ENCODE measurements around the gene ABCA9.

The ABCA9 gene

GRCh38 chr17:68941761-68942160 is 119.0 kb downstream of the ABCA9 start:
- H3K4me3 ChIP-seq (ENCODE audit: insufficient read depth, low read depth, low read length) = no peak overlapping the region
- 93% methylated on average over 4 to 6 of the region's 6 CpGs for WGBS, 2 experiments
- no peaks in the 10 kb centered on the region for H3K4me1 ChIP-seq (ENCODE audit: control insufficient read depth, insufficient read depth, low read length)
- no peaks in the 10 kb centered on the region for H3K9me3 ChIP-seq (ENCODE audit: control insufficient read depth, low read length)
- H3K36me3 ChIP-seq (ENCODE audit: control insufficient read depth, insufficient read depth, low read length) = no peaks in the 10 kb centered on the region
- no peak overlapping the region for H3K27ac ChIP-seq (ENCODE audit: insufficient read depth, low read depth, low read length, poor library complexity, severe bottlenecking)
- H3K27me3 ChIP-seq (ENCODE audit: control insufficient read depth, insufficient read depth, low read length, poor library complexity, severe bottlenecking) = no peaks in the 10 kb centered on the region

GRCh38 chr17:68939195-68939594 is 121.5 kb downstream of the ABCA9 start:
- no peaks in the 10 kb centered on the region for H3K27me3 ChIP-seq (ENCODE audit: control insufficient read depth, insufficient read depth, low read length, poor library complexity, severe bottlenecking)
- no peaks in the 10 kb centered on the region for H3K36me3 ChIP-seq (ENCODE audit: control insufficient read depth, insufficient read depth, low read length)
- no peaks in the 10 kb centered on the region for H3K4me1 ChIP-seq (ENCODE audit: control insufficient read depth, insufficient read depth, low read length)
- H3K9me3 ChIP-seq (ENCODE audit: control insufficient read depth, low read length) = no peaks in the 10 kb centered on the region
- H3K4me3 ChIP-seq (ENCODE audit: insufficient read depth, low read depth, low read length) = no peak overlapping the region
- WGBS, 2 experiments = 65 to 100% methylated on average over 2 to 3 of the region's 3 CpGs
- no peak overlapping the region for H3K27ac ChIP-seq (ENCODE audit: insufficient read depth, low read depth, low read length, poor library complexity, severe bottlenecking)

- no peaks in the 10 kb centered on the region for H3K4me1 ChIP-seq (ENCODE audit: control insufficient read depth, insufficient read depth, low read length)
- H3K9me3 ChIP-seq (ENCODE audit: control insufficient read depth, low read length) = no peaks in the 10 kb centered on the region
- H3K36me3 ChIP-seq (ENCODE audit: control insufficient read depth, insufficient read depth, low read length) = no peaks in the 10 kb centered on the region
- H3K4me3 ChIP-seq (ENCODE audit: insufficient read depth, low read depth, low read length) = no peak overlapping the region
- whole genome bisulfite sequencing, 2 experiments = 81 to 83% methylated on average over 8 of the region's 8 CpGs
- H3K27ac ChIP-seq (ENCODE audit: insufficient read depth, low read depth, low read length, poor library complexity, severe bottlenecking) = no peak overlapping the region
- H3K27me3 ChIP-seq (ENCODE audit: control insufficient read depth, insufficient read depth, low read length, poor library complexity, severe bottlenecking) = no peaks in the 10 kb centered on the region
Observed at GRCh38 chr17:68937890-68938514, 122.7 kb downstream of the ABCA9 start.

- Histone ChIP-seq H3K27ac (ENCODE audit: insufficient read depth, low read depth, low read length, poor library complexity, severe bottlenecking) (no peak overlapping the region), H3K4me1 (ENCODE audit: control insufficient read depth, insufficient read depth, low read length) (no peaks in the 10 kb centered on the region), H3K4me3 (ENCODE audit: insufficient read depth, low read depth, low read length) (no peak overlapping the region), H3K9me3 (ENCODE audit: control insufficient read depth, low read length) (no peaks in the 10 kb centered on the region), H3K27me3 (ENCODE audit: control insufficient read depth, insufficient read depth, low read length, poor library complexity, severe bottlenecking) (no peaks in the 10 kb centered on the region), H3K36me3 (ENCODE audit: control insufficient read depth, insufficient read depth, low read length) (no peaks in the 10 kb centered on the region)
- WGBS, 2 experiments = 35 to 74% methylated on average over 2 to 4 of the region's 4 CpGs
Observed at GRCh38 chr17:68927516-68927915, 133.2 kb downstream of the ABCA9 start.

- Histone ChIP-seq H3K27me3 (ENCODE audit: control insufficient read depth, insufficient read depth, low read length, poor library complexity, severe bottlenecking) (no peaks in the 10 kb centered on the region), H3K27ac (ENCODE audit: insufficient read depth, low read depth, low read length, poor library complexity, severe bottlenecking) (no peak overlapping the region), H3K9me3 (ENCODE audit: control insufficient read depth, low read length) (no peaks in the 10 kb centered on the region), H3K4me3 (ENCODE audit: insufficient read depth, low read depth, low read length) (no peak overlapping the region), H3K4me1 (ENCODE audit: control insufficient read depth, insufficient read depth, low read length) (no peaks in the 10 kb centered on the region), H3K36me3 (ENCODE audit: control insufficient read depth, insufficient read depth, low read length) (no peaks in the 10 kb centered on the region)
- 89 to 94% methylated on average over 7 of the region's 9 CpGs for WGBS, 2 experiments
Observed at GRCh38 chr17:68924793-68925720, 135.7 kb downstream of the ABCA9 start.

Measured in ectodermal cell (in vitro differentiated cells).